Measurements from ENCODE around the gene RUFY1. TPM values are rescaled to one million over a fixed set of nuclear protein-coding genes. Genes with fewer than 3 reads are reported as not detected.
A peak's percentile ranks its signal among the peaks of the same experiment; 100 is the strongest.

RUFY1 gene
- total and polyA plus RNA-seq, 2 of the 13 experiments (the other 11 are each of a cell fraction or from before 2014, with no cell fraction given), result 19.9 to 31.9 TPM

- TF ChIP-seq BORCS8-MEF2B (CRISPR knock-in tag; IDR thresholded peaks at IDR 0.05), result peak; percentile 86; the same call in 1 of the 2 replicates
- TF ChIP-seq ZNF546 (CRISPR knock-in tag; conservative IDR thresholded peaks at IDR 0.05), result no peak; the same call in 1 of the 2 replicates
- TF ChIP-seq MIXL1 (CRISPR knock-in tag; IDR thresholded peaks at IDR 0.05), result peak; percentile 71; the same call in 1 of the 2 replicates
- peak; percentile 21; the same call in 1 of the 2 replicates for TF ChIP-seq GABPA (IDR thresholded peaks at IDR 0.05; ENCODE audit: low read depth, low read length)
- TF ChIP-seq GABPA (CRISPR knock-in tag; IDR thresholded peaks at IDR 0.05; ENCODE audit: low read depth), result peak; percentile 45; the same call in 1 of the 2 replicates
- 0 out of 2 replicates have a peak, but pooled peaks have one; percentile 11 for TF ChIP-seq ARID2 (CRISPR knock-in tag; IDR thresholded peaks at IDR 0.05; ENCODE audit: borderline replicate concordance)
- peak; percentile 54; the same call in 1 of the 2 replicates for TF ChIP-seq ONECUT2 (CRISPR knock-in tag; IDR thresholded peaks at IDR 0.05)
- TF ChIP-seq ZNF790 (CRISPR knock-in tag; IDR thresholded peaks at IDR 0.05; ENCODE audit: borderline replicate concordance), result no peak
- 0 out of 2 replicates have a peak, but pooled peaks have one; percentile 83 for TF ChIP-seq IRX3 (CRISPR knock-in tag; IDR thresholded peaks at IDR 0.05; ENCODE audit: borderline replicate concordance, low read depth)
- TF ChIP-seq ZNF225 (CRISPR knock-in tag; IDR thresholded peaks at IDR 0.05), result peak; percentile 92
- TF ChIP-seq ATF6 (CRISPR knock-in tag; conservative IDR thresholded peaks at IDR 0.05), result peak; percentile 82; the same call in 1 of the 2 replicates
- no peak; the same call in 1 of the 2 replicates for TF ChIP-seq CHD2 (IDR thresholded peaks at IDR 0.05; ENCODE audit: low read depth, low read length)
- TF ChIP-seq CHD4 (IDR thresholded peaks at IDR 0.05; ENCODE audit: borderline replicate concordance, low read length), result no peak
- no peak for TF ChIP-seq RFX1 (IDR thresholded peaks at IDR 0.05)
- TF ChIP-seq ZBTB37 (CRISPR knock-in tag; IDR thresholded peaks at IDR 0.05), result peak; percentile 51; the same call in 1 of the 2 replicates
- peak; percentile 92 for TF ChIP-seq YEATS4 (CRISPR knock-in tag; IDR thresholded peaks at IDR 0.05; ENCODE audit: borderline replicate concordance)
- no peak for TF ChIP-seq ZFP1 (CRISPR knock-in tag; IDR thresholded peaks at IDR 0.05)
- peak; percentile 82; the same call in 1 of the 2 replicates for TF ChIP-seq ZNF547 (CRISPR knock-in tag; IDR thresholded peaks at IDR 0.05)
- peak; percentile 74; the same call in 1 of the 2 replicates for TF ChIP-seq ZSCAN20 (CRISPR knock-in tag; IDR thresholded peaks at IDR 0.05; ENCODE audit: borderline replicate concordance)
- no peak for TF ChIP-seq SETDB1 (CRISPR knock-in tag; IDR thresholded peaks at IDR 0.05; ENCODE audit: borderline replicate concordance)
- peak; percentile 86 for TF ChIP-seq ZNF605 (CRISPR knock-in tag; IDR thresholded peaks at IDR 0.05)
- no peak; the same call in 1 of the 2 replicates for TF ChIP-seq ZNF484 (CRISPR knock-in tag; IDR thresholded peaks at IDR 0.05; ENCODE audit: borderline replicate concordance, low read depth)
- TF ChIP-seq HNF1B (CRISPR knock-in tag; IDR thresholded peaks at IDR 0.05), result no peak
- peak; percentile 98 for TF ChIP-seq CEBPB (IDR thresholded peaks at IDR 0.05; ENCODE audit: borderline replicate concordance, low read depth, low read length)
These were observed 72.9 kb downstream of the RUFY1 start, which contains the start of gene HNRNPH1 (continued) for GRCh38 chr5:179623003-179623905.
